ENCODE measurements around the gene POLR3K. TPM values are rescaled to one million over a fixed set of nuclear protein-coding genes. Genes with fewer than 3 reads are reported as not detected.

POLR3K gene
- total and polyA plus RNA-seq, 2 donors (not counting 3 experiments of a cell fraction or from before 2014, with no cell fraction given), result 20.6 to 33.2 TPM

DNA sequence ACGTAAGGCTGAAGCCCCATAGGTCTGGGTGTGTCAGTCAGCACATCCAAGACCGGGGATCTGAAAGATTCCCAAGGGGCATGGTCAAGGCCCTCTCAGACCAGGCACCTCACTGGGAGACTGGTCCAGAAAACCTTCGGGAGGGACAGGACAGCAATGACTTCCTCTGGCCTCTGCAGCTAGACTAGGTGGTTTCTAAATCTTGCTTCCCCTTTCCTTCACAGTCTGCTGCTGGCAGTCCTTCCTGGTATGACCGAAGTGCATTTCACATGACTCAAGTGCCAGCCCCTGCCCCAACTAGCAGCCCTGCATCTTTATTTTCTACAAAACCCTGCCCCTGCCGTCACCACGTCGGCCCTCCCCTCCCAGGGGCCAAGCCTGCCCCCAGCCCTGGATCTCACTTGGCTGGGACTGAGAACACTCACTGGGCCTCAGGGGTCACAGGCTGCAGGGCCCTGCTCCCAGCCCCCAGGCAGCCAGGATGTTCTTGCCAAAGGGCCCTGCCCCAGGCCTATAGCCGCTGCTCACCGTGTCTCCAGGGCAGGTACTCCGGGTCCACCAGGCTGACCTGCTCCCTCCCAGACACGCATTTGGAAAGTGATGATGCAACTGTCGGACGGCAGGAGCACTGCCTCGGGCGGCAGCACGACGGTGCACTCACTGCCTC lies 18.3 kb downstream of the POLR3K start:
- ChIA-PET POLR2A (no interaction called here), CTCF (no interaction called here)
- Histone ChIP-seq H3K9ac (replicated peaks; ENCODE audit: extremely low read depth, insufficient read depth, low read length) (no peak overlapping the region), H3K9me1 (replicated peaks; ENCODE audit: control insufficient read depth, extremely low read depth, insufficient read depth, low read length) (no peaks in the 10 kb centered on the region), H3K4me1 (ENCODE audit: control insufficient read depth, extremely low read depth, insufficient read depth, low read length) (no peaks in the 10 kb centered on the region), H3K27me3 (ENCODE audit: control insufficient read depth in 2 of 2, insufficient read depth in 2 of 2, low read length in 2 of 2) (no peaks in the 10 kb centered on the region), H3K9me3 (replicated peaks; ENCODE audit: control insufficient read depth, insufficient read depth, low read length) (no peaks in the 10 kb centered on the region), H2AFZ (ENCODE audit: low read depth, low read length) (no peak overlapping the region), H3K36me3 (ENCODE audit: control insufficient read depth in 2 of 2, extremely low read depth in 1 of 2, insufficient read depth in 2 of 2, low read length in 2 of 2) (no peaks in the 10 kb centered on the region), H3K27ac (ENCODE audit: insufficient read depth, low read depth, low read length) (no peak overlapping the region), H3K4me3 (replicated peaks in 1 of 3; ENCODE audit: insufficient read depth in 1 of 3, low read depth in 1 of 3, low read length in 3 of 3) (no peak overlapping the region), H3K4me2 (ENCODE audit: insufficient read depth, low read length) (no peak overlapping the region), H4K20me1 (replicated peaks; ENCODE audit: control insufficient read depth, extremely low read depth, insufficient read depth, low read length) (no peaks in the 10 kb centered on the region), H3K79me2 (ENCODE audit: control insufficient read depth, insufficient read depth, low read length) (no peaks in the 10 kb centered on the region)
- no peak for FAIRE-seq
- TF ChIP-seq MYC (IDR thresholded peaks at IDR 0.05; ENCODE audit: low read depth, low read length) (no peak), POLR2AphosphoS5 (IDR thresholded peaks at IDR 0.05; ENCODE audit: insufficient read depth, low read depth, low read length) (no peak), FOS (IDR thresholded peaks at IDR 0.05; ENCODE audit: borderline replicate concordance, insufficient read depth, low read length) (no peak), POLR2A (IDR thresholded peaks at IDR 0.05; ENCODE audit: low read depth, low read length) (no peak)
- TF ChIP-seq, protein P1, sequence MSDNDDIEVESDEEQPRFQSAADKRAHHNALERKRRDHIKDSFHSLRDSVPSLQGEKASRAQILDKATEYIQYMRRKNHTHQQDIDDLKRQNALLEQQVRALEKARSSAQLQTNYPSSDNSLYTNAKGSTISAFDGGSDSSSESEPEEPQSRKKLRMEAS (IDR thresholded peaks at IDR 0.05; ENCODE audit: insufficient read depth, insufficient read length), result no peak
- TF ChIP-seq, protein P2, sequence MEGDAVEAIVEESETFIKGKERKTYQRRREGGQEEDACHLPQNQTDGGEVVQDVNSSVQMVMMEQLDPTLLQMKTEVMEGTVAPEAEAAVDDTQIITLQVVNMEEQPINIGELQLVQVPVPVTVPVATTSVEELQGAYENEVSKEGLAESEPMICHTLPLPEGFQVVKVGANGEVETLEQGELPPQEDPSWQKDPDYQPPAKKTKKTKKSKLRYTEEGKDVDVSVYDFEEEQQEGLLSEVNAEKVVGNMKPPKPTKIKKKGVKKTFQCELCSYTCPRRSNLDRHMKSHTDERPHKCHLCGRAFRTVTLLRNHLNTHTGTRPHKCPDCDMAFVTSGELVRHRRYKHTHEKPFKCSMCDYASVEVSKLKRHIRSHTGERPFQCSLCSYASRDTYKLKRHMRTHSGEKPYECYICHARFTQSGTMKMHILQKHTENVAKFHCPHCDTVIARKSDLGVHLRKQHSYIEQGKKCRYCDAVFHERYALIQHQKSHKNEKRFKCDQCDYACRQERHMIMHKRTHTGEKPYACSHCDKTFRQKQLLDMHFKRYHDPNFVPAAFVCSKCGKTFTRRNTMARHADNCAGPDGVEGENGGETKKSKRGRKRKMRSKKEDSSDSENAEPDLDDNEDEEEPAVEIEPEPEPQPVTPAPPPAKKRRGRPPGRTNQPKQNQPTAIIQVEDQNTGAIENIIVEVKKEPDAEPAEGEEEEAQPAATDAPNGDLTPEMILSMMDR (IDR thresholded peaks at IDR 0.05; ENCODE audit: extremely low read depth in 1 of 2, insufficient read depth in 1 of 2, low read depth in 1 of 2, low read length in 2 of 2), result no peak
- no TSS peak for BruUV-seq (replicated peaks)
- dilution Hi-C loops (cut with MboI; ENCODE audit: extremely low pct_ligation_motif_present, low sequenced_read_pairs) (no loop called here), intact Hi-C loops (cut with micrococcal nuclease) (no loop called here)
- DNase-seq (ENCODE audit: low read depth, low spot score), result no peak

Measured in endothelial cell of umbilical vein (primary cell).